Peyer's patch (tissue), 4 donors: ENCODE data around the gene DPEP3.

Experiments
- CTCF ChIP-seq, 6 experiments: fragments of 450-650 bp in 4 of 6; fragments of 200-600 bp in 2 of 6; sonication (generic) in 1 of 6; IDR thresholded peaks; one replicate each; pipeline ENCODE4 v1.5.1; 2017 to 2019; ENCODE audit warnings: antibody characterized with exemption in 6 of 6, mild to moderate bottlenecking in 3 of 6, moderate library complexity in 1 of 6
- POLR2A ChIP-seq, 2 donors: fragments of 450-650 bp; IDR thresholded peaks; one replicate each; pipeline ENCODE4 v1.5.1; 2017; ENCODE audit warnings: antibody characterized with exemption in 2 of 2, mild to moderate bottlenecking in 2 of 2, moderate library complexity in 2 of 2

- no peak for TF ChIP-seq CTCF (IDR thresholded peaks at IDR 0.05)
- TF ChIP-seq POLR2A (IDR thresholded peaks at IDR 0.05), result no peak
These were observed 15.1 kb upstream of the DPEP3 start for GRCh38 chr16:67995423-67995822.
